ENCODE data around the gene PPIL3.

DNA sequence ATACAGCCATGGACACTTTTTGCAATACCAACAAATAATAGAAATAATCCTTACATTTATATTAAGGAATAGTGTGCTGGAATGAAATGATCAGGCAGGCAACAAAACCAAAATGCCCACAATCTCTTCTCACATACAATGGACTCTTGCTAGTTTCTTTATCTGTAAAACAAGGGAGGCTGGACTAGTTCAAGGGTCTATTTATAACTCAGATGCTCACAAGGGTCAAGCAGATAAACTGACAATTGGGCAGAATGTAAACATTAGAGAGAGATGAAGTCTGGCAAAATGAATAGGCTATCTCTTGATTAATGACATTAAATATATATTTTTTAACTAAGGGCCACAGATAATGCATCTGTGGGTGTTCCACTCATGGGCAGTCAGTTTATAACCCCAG is 11.4 kb downstream of the PPIL3 start:
- no peak for TF ChIP-seq EZH2phosphoT487 (conservative IDR thresholded peaks at IDR 0.05; ENCODE audit: low read length)
- TF ChIP-seq, protein P1, sequence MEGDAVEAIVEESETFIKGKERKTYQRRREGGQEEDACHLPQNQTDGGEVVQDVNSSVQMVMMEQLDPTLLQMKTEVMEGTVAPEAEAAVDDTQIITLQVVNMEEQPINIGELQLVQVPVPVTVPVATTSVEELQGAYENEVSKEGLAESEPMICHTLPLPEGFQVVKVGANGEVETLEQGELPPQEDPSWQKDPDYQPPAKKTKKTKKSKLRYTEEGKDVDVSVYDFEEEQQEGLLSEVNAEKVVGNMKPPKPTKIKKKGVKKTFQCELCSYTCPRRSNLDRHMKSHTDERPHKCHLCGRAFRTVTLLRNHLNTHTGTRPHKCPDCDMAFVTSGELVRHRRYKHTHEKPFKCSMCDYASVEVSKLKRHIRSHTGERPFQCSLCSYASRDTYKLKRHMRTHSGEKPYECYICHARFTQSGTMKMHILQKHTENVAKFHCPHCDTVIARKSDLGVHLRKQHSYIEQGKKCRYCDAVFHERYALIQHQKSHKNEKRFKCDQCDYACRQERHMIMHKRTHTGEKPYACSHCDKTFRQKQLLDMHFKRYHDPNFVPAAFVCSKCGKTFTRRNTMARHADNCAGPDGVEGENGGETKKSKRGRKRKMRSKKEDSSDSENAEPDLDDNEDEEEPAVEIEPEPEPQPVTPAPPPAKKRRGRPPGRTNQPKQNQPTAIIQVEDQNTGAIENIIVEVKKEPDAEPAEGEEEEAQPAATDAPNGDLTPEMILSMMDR (IDR thresholded peaks at IDR 0.05; ENCODE audit: insufficient read depth, low read length, poor library complexity, severe bottlenecking), result no peak
